Vagina (tissue), 2 donors: ENCODE data around the gene RAPGEF5.

Experiments
- CTCF ChIP-seq, 3 experiments: fragments of 450-650 bp in 2 of 3; fragments of 200-600 bp in 1 of 3; sonication (generic) in 1 of 3; IDR thresholded peaks; one replicate each; pipeline ENCODE4 v1.5.1; 2017 to 2019; ENCODE audit warnings: antibody characterized with exemption in 3 of 3, mild to moderate bottlenecking in 2 of 3, moderate library complexity in 2 of 3
- POLR2A ChIP-seq, 2 donors: fragments of 450-650 bp; IDR thresholded peaks; one replicate each; pipeline ENCODE4 v1.6.1; 2017; ENCODE audit warnings: antibody characterized with exemption in 2 of 2, mild to moderate bottlenecking in 2 of 2, moderate library complexity in 2 of 2
- POLR2AphosphoS5 ChIP-seq, 2 donors: sonication (generic); formaldehyde crosslinking; IDR thresholded peaks; one replicate each; pipeline ENCODE4 v1.9.0; 2017; ENCODE audit warnings: antibody characterized with exemption in 2 of 2, mild to moderate bottlenecking in 2 of 2, low read depth in 1 of 2; ENCODE audit not compliant: insufficient read depth in 1 of 2

- no peak for TF ChIP-seq CTCF (IDR thresholded peaks at IDR 0.05)
- no peak for TF ChIP-seq POLR2AphosphoS5 (IDR thresholded peaks at IDR 0.05; ENCODE audit: insufficient read depth in 1 of 2, low read depth in 1 of 2)
- no peak for TF ChIP-seq POLR2A (IDR thresholded peaks at IDR 0.05)
Measured at GRCh38 chr7:22404421-22405023, 47.6 kb upstream of the RAPGEF5 start.
